Measurements from ENCODE around the gene JKAMP.

Gene JKAMP

DNA sequence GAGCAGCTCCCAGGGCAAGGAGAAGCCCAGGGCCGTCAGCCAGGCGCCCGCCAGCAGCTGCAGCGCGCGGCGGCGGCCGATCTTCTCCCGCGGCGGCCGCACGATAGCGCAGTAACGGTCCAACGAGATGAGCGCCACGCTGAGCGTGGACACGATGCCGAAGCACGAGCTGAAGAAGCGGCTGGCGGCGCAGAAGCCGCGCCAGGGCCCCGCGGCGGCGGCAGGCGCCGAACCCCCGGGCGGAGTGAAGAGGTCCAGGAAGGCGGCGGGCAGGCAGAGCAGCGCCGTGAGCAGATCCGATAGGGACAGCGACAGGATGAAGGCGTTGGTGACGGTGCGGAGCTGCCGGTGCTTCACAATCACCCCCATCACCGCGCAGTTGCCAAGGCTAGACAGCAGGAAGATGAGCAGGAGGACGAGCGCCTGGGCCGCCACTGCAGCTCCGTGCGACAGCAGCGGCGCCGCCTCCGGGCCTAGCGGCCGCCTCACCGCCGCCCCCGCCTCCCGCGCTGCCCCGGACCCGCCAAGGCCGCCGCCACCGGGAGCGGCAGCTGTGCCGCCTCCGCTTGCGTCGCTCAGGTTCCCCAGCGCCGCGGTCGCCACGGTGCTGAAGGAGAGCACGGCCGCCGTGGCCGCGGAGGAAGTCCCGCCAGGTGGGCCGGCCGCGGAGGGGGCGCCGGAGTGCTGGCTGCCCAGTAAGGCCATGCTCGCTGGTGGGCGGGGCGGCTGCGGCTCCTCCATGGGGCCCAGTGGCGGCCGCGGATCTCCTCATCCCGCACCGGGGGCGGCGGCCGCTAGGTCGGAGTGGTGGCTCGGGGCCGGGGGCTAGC lies 19.6 kb upstream of the JKAMP start:
- TF ChIP-seq, protein P1, sequence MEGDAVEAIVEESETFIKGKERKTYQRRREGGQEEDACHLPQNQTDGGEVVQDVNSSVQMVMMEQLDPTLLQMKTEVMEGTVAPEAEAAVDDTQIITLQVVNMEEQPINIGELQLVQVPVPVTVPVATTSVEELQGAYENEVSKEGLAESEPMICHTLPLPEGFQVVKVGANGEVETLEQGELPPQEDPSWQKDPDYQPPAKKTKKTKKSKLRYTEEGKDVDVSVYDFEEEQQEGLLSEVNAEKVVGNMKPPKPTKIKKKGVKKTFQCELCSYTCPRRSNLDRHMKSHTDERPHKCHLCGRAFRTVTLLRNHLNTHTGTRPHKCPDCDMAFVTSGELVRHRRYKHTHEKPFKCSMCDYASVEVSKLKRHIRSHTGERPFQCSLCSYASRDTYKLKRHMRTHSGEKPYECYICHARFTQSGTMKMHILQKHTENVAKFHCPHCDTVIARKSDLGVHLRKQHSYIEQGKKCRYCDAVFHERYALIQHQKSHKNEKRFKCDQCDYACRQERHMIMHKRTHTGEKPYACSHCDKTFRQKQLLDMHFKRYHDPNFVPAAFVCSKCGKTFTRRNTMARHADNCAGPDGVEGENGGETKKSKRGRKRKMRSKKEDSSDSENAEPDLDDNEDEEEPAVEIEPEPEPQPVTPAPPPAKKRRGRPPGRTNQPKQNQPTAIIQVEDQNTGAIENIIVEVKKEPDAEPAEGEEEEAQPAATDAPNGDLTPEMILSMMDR (IDR thresholded peaks at IDR 0.05; ENCODE audit: borderline replicate concordance, insufficient read depth, low read depth, low read length) = no peak
- peak overlapping the region; percentile 62 for H3K4me3 ChIP-seq (ENCODE audit: low read depth, low read length)

DNA sequence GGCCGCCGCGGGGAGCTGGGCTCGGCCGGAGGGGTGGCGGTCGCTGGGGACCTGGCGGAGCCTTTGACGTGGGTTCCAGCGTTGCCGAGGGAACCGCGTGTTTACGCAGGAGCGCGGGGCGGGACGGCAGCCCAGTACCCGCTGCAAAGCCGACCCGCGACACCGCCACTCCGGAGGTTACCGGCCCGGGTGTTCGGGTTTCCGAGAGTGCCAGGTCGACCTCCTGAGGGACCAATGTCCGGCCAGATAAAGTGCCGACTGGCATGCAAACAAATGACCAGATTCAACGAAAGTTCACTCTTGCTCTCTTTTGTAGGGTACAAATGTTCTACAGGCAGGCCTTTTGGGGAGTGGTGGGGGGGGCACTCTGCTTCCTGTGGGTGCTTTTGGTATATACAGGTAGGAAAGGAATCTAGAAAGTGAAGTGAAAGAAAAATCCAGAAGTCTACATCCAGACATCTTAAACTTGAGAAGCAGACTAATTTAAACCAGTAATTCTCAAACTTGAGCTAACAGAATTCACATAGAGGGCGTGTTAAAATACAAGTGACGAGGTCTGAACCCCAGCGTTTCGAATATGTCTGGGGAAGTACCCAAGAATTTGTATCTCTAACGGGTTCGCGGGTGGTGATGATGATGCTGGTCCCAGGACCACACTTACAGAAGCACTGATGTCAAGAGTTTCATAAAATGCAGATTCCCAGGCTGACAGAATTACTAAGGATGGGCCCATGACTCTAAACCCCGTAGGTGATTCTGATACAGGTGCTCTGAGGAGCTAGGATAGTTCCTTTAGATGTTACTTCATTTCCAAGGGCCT lies 18.8 kb upstream of the JKAMP start, which contains the start of gene GPR135:
Gene GPR135, minus strand, starts transcription at position 65 of the 820 bp plus-strand sequence. CDS start 154 bp downstream, outside the sequence.
- H3K4me3 ChIP-seq (ENCODE audit: low read depth, low read length) = peak within 1 kb of the TSS; percentile 62
- TF ChIP-seq, protein P1 (IDR thresholded peaks at IDR 0.05; ENCODE audit: borderline replicate concordance, insufficient read depth, low read depth, low read length) = no peak

DNA sequence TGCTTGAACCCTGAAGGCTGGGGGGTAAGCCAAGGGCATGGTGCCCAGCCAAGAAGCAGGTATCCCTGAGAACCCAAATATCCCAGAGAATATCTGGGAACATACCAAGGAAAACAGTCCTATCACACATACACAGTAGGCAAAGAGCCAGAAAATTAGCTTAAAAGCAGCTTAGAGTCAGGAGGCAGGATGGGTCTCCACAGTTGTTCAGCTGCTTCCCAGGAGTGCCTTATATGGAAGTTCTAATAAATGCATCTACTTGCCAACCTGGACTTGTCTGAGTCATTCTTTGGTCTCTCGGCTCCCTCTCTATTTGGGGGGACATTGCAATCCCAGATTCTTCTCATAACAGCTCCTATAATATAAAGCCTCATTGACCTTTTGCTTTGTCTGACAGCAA lies 10.1 kb upstream of the JKAMP start:
- H3K4me3 ChIP-seq (ENCODE audit: low read depth, low read length) = no peak overlapping the region
- TF ChIP-seq, protein P1 (IDR thresholded peaks at IDR 0.05; ENCODE audit: borderline replicate concordance, insufficient read depth, low read depth, low read length) = no peak

GRCh38 chr14:59475709-59476108 lies 8.6 kb upstream of the JKAMP start:
- TF ChIP-seq, protein P1 (IDR thresholded peaks at IDR 0.05; ENCODE audit: borderline replicate concordance, insufficient read depth, low read depth, low read length) = no peak
- no peak overlapping the region for H3K4me3 ChIP-seq (ENCODE audit: low read depth, low read length)

- no peak overlapping the region for H3K4me3 ChIP-seq (ENCODE audit: low read depth, low read length)
- TF ChIP-seq, protein P1 (IDR thresholded peaks at IDR 0.05; ENCODE audit: borderline replicate concordance, insufficient read depth, low read depth, low read length) = no peak
Measured at GRCh38 chr14:59478540-59478939, 5.8 kb upstream of the JKAMP start.

GRCh38 chr14:59480166-59480565 lies 4.2 kb upstream of the JKAMP start:
- no peak overlapping the region for H3K4me3 ChIP-seq (ENCODE audit: low read depth, low read length)
- TF ChIP-seq, protein P1 (IDR thresholded peaks at IDR 0.05; ENCODE audit: borderline replicate concordance, insufficient read depth, low read depth, low read length) = no peak
